Stimulated activated CD8-positive, alpha-beta memory T cell treated with anti-CD3 and anti-CD28 coated beads, Interleukin-12 subunit alpha, Interleukin-12 subunit beta, amount 100 ng/mL, for 24 hours (primary cell): ENCODE measurements around the gene ZNF296.

Experiments used
- DNase-seq: peaks from one replicate; pipeline ENCODE4 v3.0.0-alpha.2; 2020; ENCODE audit errors: extremely low read depth

Gene ZNF296

DNA sequence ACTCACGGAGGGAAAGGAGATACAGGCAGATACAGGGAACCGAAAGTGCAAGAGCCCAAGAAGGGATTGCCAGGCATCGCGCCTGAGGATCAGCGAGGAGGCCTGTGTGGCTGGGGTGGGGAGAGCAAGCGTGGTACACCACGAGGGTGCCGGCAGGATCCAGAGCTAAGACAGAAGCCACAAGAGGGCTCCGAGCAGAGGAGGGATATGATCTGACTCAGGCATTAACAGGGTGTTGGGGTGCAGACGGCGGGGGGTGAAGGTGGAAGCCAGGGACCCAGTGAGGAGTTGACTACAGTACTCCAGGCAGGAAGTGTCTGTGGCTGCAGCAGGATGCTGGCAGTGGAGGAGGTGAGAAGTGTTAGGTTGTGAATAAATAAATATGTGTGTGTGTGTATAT is 11.3 kb upstream of the ZNF296 start:
- no peak for DNase-seq

- DNase-seq = no peak
These were observed 10.2 kb upstream of the ZNF296 start for GRCh38 chr19:45086480-45086879.

- DNase-seq = no peak
These were observed 5.9 kb upstream of the ZNF296 start for GRCh38 chr19:45082170-45082569.

DNA sequence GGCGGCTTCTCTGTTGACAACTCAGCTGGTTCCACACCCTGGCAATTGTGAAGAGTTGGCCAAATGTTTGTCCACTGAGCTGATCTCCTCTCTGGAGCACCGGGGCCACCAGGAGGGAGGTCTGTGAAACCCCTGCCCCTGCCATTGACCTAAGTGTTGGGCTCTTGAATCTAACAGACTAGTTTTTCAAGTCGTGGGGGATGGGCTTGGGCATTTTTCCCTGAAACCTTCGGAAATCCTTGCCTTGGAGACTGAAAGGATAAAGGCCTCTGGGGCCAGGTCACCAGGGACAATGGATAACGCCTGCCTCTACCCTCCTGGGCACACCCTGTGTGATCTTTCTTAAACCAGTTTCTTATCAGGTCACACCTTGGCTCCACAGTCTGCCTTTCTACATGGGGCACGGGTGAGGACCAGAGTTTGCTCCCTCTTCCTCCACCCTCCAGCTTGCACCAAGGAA is 3.7 kb upstream of the ZNF296 start:
- no peak for DNase-seq

DNA sequence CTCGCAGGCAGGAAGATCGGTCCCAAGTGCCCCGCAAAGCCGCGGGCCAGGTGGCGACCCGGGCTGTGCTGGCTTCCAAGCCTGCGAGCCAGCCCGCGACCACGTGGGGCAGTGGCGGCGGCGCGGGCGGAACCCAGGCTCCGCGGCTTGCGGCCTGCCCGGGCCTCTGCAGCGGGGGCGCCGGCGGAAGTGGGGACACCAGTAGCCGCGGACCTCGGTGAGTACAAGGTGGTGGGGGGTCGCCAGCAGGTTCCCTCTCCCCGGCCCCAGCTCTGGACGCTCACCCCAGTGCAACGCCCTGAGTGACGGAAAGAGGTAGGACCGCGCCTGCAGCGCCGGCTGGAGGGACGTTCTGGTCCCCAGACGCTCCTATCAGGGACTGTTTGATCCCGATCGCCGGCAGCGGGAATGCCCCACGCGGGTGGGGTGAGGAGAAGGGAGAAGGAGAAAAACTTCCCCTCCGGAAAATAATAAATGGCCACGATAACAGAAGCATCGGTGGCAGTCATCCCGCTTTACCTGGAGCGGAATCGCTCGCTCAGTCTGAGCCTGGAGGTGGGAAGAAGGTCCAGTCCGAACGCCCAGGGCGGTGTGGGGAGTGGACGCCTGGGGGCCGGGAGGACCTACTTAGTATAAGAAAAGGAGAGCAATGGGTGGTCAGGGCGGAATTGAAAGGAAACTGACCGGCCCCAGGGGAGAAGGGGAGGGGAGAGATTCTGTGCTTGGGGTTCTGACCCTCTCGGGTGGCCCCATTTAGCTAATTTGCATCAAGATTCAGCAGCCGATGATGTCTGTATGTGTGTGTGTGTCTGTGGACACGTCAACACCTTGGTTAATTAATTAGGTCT is 3.0 kb upstream of the ZNF296 start, which contains the start of gene GEMIN7:
Gene GEMIN7 (plus strand): TSS at position 198 of the 848 bp plus-strand sequence. CDS start 10,855 bp downstream, outside the sequence.
- DNase-seq = peak; percentile 48

GRCh38 chr19:45078390-45079062 is 2.2 kb upstream of the ZNF296 start:
- no peak for DNase-seq

- no peak for DNase-seq
These were observed 813 bp upstream of the ZNF296 start for GRCh38 chr19:45076851-45077730.

GRCh38 chr19:45075301-45076028 is 813 bp downstream of the ZNF296 start:
- no peak for DNase-seq

DNA sequence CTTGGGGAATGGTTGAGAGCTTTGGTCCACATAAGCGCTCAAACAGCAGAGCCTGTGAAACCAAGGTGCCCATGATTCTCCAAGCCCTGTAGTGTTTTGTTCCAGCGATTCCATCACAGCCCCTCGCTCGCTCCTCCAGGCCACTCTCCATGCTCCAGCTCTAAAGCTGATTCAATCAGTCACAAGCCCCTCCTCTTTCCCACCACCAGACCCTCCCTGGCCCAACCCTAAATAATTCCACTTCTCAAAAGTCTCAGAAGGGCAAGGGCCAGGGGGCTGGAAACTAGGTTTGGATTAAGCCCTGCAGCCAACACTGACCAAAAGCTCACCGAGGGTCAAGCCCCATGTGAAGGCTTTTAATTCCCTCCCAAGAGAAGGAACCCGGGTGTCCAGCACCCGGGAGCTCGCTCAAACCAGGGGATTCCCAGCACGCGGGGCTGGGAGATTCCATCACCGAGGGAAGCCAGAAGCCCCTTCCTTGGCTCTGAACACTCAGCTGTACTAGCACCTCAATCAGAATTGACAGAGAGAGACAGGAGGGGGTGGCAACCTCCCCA is 1.5 kb downstream of the ZNF296 start:
- DNase-seq = no peak

DNA sequence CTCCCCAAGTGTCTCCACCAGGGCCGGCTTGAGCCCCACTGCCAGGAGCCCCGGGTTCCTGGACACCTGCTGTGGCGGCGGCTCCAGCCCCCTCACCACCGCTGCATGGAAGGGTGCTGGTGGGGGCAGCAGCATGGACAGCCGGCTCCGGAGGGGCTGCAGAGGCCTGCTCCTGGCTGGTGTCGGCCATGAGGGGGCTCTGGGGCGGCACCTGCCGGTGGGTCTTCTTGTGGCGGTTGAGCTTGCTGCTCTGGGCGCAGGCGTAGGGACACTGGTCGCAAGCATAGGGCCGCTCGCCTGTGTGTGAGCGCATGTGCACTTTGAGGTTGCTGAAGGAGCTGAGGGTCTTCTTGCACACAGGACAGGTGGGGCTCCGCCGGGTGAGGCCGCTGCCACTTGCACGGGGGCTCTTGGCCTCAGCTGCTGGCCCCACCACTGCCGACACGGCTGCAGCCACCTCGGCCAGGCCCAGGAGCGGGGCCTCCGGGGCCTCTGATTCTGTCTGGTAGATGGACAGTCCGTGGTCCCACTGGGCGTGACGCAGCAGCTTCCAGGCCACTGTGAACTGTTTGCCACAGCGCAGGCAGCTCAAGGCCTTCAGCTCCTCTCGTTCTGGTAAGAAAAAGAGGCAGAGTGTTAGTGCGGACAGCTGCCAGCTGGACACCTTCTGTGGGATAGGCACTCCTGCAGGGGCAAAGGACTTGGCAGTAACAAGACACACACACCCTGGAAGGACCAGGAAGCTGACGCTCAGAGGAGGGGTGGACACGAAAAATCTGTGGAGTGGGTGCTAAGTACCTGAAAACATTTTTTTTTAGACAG is 4.1 kb downstream of the ZNF296 start:
- no peak for DNase-seq

DNA sequence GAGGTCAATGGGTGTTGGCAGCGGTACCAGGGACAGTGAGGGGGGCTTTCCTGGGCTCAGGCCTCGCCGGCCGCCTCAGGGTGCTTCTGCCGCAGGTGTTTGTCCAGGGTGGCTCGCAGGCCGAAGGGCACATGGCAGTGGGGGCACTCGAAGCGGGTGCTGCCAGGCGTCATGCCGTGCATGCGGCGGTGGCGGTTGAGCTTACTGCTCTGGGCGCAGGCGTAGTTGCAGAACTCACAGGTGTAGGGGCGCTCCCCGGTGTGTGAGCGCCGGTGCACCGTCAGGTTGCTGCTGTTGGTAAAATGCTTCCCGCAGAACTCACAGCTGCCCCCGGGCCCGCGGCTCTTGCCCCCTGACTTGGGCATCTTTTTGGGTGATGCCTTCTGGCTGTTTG is 4.7 kb downstream of the ZNF296 start:
- DNase-seq = no peak

DNA sequence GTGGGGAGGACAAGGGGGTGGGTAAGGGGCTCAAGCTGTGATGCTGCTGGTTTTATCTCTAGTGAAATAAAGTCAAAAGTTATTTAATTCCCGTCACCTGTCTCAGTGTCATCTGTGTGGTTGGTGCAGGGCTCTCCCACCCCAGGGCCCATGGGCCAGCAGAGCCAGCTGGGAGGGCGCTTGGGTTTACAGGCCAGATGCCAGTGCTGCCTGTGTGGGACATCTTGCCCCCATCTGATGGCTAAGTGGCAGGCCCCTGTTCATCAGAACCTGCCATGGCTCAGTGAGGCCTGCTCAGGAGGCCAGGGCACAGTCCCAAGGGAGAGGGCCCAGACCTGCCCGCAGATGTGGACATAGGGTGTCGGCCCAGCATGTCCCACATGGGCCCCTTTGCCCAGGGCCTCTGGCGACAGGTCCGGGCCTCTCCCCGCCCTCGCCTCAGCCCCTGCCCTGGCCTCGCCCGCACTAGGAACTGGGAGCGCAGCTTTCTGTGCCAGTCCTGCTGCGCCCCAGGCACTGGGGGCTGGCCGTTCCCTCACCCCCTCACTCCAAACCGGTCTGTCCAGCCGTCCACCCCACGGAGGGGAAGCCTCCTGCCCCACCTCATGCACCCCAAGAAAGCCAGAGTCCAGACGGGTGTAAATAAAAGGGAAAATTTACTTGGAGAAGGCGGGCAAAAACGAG is 5.3 kb downstream of the ZNF296 start:
- no peak for DNase-seq

DNA sequence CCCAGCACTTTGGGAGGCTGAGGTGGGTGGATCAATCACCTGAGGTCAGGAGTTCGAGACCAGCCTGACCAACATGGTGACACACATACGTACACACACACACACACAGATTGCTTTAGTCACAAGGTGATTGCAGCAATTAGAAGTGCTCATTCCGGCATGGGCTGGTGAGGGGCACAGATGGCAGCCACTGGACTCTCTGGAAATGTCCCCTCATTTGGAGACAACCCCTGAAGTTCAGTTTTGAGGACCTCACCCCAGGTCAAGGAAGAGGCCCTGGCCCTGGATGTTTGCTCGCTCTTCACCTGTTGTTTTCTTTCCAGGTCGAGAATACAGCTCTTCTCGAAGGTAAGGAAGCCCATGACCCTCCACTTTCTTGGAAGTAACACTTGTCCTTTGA is 6.1 kb downstream of the ZNF296 start:
- DNase-seq = no peak

DNA sequence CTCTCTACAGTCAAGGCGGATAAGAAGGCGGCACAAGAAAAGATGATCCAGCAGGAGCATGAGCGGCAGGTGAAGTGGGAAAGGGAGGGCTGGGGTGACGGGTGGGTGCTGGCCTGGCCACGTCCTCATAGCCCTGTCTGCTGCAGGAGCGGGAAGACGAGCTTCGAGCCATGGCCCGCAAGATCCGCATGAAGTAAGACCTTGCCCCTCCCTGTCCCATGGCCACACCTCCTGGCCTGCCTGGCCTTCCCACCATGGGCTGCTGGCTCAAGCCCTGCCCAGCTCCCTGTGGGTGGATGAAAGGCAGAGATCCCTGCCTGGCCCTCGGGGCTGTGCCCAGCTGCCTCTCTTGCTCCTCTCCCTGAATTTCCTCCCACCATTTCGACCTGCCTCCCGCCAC is 7.2 kb downstream of the ZNF296 start:
- DNase-seq = no peak

DNA sequence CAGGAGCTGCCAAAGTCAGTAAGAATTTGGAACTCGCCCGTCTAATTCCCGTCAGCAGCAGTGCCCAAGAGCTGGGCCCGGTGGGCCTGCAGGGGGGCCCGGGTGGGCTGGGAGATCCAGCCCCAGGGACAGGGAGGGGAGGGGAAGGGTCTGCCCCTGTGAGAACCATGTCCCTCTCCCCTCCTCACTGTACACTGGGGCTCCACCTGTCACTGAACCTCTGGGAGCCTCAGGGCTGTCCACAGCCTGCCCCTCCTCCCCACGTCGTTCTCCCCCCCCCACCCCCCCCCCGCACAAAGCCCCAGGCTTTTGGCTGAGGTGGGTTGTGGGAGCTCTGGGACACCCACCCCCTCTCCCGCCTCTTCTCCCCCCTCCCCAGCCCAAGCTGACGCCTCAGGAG is 8.2 kb downstream of the ZNF296 start:
- DNase-seq = no peak

DNA sequence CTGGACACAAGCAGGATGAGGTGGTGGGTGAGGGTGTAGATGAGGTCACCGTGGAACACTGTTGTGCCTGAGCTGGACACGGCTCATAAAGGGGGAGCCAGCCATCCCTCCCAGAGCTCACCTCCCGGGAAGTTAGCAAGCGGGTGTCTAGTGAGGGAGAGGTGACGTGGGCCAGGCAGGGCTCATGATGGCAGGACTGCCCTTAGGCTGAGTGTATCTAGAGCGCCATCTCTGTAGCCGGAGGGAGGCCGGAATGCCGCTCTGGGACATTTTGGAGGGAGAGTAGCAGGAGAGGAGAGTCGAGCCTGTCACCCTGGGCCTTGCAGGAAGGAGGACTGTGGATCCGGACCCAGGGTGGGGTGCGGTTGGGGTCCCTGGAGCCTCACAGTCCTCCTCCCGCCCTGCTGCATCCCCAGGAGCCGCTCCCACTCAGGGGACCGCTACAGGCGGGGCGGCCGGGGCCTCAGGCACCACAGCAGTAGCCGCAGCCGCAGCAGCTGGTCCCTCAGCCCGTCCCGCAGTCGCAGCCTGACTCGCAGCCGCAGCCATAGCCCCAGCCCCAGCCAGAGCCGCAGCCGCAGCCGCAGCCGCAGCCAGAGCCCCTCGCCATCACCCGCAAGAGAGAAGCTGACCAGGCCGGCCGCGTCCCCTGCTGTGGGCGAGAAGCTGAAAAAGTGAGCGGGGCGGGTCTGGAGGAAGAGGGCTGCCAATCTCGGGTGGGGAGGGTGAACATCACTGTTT is 9.2 kb downstream of the ZNF296 start:
- DNase-seq = no peak

- DNase-seq = no peak
These were observed 12.2 kb downstream of the ZNF296 start for GRCh38 chr19:45063851-45064801.

GRCh38 chr19:45061965-45062364 is 14.3 kb downstream of the ZNF296 start:
- no peak for DNase-seq
